GM19238 (cell line): ENCODE data around the gene MMP11.

Experiments used
- DNase-seq: peaks from one replicate; pipeline ENCODE4 v3.0.0; 2011; ENCODE audit warnings: low spot score; ENCODE audit not compliant: insufficient read length

Gene MMP11

GRCh38 chr22:23801886-23802377, 29.3 kb downstream of the MMP11 start:
- DNase-seq = no peak

- DNase-seq = no peak
Measured at GRCh38 chr22:23803001-23803819, 30.6 kb downstream of the MMP11 start.

GRCh38 chr22:23804781-23805291, 32.2 kb downstream of the MMP11 start:
- no peak for DNase-seq

DNA sequence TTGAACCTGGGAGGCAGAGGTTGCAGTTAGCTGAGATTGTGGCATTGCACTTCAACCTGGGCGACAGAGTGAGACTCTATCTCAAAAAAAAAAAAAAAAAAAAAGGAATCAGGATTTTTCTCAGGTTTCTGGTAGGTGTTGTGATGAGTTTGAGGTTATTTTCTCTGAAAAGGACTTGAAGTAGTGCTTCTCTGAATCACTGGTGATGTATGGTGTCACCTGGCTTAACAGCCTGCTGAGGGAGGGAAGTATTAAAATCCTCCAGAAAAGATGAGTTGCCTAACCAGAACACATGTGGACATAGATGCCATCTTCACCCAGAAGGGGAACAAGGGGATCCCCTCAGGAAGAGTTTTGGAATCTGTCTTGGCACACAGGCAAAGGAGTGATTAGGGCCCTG, 34.2 kb downstream of the MMP11 start:
- DNase-seq = no peak

DNA sequence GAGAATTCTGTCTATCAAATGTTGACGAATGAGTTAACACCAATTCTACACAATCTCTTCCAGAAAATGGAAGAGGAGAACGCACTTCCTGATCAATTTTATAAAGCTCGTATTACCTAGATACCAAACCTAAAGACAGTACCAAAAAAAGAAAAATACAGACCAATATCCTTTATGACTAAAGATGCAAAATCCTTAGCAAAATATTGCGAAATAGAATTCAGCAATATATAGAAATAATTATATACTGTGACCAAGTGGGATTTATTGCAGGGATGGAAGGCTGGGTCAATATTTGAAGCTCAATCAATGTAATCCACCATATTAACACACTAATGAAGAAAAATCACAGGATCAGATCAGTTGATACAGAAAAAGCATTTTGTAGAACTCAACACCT, 39.7 kb downstream of the MMP11 start:
- DNase-seq = no peak

DNA sequence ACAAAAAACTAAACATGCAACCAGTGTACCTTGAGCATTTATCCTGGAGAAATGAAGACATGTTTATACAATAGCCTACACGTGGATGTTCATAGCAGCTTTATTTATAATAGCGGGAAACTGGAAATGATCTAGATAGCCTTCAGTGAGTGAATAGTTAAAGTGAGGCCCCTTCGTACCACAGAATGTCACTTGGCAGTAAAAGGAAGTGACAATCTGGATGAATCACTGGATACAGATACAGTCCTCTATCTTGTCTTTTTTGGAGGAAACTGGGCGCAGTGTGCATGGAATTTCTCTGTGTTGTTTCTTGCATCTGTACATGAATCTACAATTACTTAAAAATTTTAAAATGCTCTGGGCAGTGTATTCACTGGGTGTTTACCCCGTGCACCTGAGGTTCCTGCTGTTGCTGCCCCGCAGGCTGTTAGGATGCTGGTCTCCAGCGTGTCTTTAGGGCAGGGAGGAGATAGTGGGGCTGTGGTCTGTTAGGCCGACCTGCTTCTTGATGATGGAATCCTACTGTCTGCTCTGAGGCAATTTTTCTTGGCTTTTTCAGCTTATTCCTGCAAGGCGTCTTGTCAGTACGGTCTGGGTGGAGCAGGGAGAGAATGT, 43.0 kb downstream of the MMP11 start:
- DNase-seq = no peak

- no peak for DNase-seq
Measured at GRCh38 chr22:23816156-23816976, 43.7 kb downstream of the MMP11 start.

- no peak for DNase-seq
Measured at GRCh38 chr22:23817146-23817545, 44.5 kb downstream of the MMP11 start.

DNA sequence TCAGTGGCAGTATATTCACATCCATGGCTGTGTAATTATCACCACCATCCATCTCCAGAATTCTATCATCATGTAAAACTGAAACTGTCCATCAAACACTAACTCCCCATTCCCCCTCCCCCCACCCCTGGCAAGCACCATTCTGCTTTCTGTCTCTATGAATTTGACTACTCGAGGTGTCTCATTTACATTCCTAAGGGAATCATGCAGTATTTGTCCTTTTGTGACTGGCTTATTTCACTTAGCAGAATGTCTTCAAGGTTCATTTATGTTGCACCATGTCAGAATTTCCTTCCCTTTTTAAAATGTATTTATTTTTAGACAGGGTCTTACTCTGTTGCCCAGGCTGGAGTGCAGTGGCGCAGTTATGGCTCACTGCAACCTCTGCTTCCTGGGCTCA, 45.9 kb downstream of the MMP11 start:
- DNase-seq = no peak

DNA sequence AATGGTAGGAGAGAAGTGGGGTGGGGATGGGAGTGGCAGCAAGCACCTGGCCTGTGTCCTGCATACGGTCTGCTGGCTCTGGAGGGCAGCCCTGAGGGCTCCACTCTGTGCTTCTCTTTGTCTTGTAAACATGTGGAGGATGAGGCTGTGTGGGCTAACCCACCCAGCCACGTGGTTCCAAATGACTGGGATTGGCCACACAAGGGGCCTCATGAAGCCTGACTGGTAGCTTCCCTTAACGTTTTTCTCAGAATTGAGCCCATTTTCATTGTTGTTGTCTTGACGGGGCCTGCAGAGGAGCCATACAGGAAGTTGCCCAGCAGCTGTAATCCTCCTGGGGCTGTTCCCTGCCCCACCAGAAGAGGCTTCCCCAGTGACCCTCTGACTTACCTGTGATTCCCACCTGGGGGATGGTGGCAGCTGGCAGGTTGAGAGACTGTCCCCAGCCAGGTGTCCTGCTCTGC, 48.1 kb downstream of the MMP11 start:
- DNase-seq = no peak

- DNase-seq = no peak
Measured at GRCh38 chr22:23822101-23822671, 49.5 kb downstream of the MMP11 start.

GRCh38 chr22:23823331-23823791, 50.7 kb downstream of the MMP11 start:
- no peak for DNase-seq

DNA sequence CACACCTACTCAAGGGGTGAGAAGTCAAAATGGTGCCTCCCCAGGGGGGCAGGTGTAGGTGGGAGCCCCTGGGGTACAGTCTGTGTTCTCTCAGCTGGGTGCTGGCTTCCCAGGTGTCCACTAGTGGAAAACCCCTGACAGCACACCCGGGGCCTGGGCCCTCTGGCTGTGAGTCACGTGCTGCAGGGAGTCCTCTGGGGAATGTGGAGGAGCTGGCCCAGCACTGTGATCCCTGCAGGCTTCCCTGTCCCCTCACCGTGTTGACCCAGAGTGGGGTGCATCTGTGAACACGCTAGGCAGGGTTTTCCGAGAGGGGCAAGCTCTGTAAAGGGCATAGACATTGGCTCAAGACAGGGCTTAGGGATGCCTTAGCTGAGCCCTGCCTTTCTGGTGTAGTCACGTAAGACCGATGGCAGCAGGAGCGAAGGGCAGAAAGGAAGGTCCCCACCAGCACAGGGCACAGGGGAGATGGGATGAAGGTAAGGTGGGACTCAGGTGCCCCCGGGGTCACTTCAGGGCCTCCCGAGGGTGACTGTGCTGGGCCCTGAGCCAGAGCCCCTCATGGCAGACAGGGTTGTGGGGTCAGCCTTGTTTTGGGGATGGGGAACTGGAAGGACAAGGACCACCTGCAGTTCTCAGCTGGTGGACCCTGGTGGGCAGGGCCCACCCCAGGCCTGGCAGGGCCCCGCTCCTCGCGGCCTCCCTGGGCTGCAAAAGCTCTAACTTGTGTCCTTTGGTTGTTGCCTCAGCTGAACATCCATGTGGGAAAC, 52.0 kb downstream of the MMP11 start:
- no peak for DNase-seq

DNA sequence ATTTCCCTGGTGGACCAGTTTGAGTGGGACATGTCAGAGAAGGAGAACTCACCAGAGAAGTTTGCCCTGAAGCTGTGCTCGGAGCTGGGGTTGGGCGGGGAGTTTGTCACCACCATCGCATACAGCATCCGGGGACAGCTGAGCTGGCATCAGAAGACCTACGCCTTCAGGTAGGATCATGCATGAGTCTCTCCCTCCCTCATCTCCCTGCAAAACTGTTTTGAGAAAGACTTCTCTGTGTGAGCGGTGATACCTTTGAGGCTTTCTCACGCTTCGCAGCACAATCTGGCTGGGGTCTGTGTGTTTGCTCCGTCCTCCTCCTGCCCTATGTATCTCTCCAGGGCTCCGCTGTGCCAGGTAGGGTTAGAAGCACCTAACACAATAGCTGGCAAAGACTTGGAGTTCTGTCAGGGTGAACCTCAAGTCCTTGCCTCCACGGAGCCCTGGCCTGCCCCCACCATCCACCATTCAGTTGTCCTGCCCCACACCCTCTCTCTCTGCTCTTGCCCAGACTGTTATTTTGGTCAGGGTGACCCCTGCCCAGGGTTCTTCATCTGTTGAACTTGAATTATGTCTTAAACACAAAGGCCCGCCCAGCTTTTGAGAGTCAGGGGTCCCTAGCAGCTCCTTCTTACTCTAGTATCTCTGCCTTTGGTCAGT, 52.7 kb downstream of the MMP11 start:
- no peak for DNase-seq

DNA sequence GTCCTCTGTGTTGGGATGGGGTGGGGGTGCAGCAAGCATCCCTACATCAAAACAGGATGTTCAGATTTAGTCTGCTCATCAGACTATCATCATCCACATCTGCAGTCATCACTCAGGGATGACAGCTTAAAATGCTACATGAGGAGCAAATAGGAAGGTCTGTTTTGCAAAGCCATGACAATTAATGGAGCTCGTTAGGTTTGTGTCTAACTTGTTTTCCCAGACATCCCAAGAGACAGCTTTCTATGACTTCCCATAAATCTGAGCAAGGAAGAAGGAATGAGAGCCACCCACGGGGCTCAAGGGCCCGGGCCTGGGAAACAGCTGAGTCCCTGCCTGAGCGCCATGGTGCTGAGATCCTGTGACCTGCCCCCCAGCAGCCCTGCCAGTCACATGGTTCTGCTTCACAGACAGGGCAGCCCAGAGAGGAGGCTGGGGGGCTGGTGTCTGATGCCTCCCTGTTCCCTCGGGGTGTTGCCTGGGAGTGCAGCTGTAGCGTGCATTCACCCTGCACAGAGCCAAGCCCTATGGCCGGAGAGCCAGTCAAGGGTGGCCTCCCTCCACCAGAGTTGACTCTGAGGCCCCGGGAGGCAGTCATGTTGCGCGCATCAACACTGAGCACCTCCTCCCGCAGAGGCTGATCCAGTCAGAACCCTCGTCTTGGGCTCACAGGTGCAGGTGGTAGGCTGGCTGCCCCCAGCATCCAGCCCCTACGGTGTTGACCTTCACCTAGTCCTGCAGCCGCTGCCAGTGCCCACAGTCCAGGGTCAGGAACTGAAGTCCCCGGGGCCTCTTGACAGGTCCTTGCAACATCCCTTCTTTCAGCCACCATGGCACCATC, 54.1 kb downstream of the MMP11 start:
- DNase-seq = no peak

DNA sequence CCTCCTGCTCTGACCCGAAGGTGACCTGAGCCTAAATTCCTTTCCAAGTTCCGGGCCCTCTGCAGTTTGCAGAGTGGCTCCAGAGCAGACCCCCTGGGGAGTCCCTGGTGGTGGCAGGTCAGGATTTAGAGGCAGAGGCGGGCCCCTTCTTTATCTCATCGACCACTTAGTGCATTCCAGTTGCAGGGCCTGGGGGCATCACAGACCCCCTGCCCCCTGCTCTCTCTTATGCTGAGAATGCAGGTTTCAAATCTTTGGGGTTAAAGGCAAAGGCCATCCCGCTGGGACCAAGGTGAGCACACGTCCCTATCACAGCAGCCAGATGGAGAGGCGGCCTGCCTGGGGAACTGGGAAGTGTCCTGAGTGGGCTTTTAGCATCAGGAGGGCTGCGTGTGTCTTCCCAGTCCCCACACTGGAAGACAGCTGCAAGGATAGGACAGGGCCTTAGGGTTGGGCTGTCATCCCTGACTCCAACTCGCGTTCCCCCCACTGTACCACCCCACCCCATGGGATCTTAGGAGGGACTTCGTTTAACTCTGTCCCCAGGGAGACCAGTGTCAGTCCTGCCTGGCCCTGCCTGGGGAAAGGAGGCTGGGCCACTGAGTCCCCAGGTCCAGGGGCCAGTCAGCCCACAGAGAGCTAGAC, 54.8 kb downstream of the MMP11 start:
- DNase-seq = no peak

DNA sequence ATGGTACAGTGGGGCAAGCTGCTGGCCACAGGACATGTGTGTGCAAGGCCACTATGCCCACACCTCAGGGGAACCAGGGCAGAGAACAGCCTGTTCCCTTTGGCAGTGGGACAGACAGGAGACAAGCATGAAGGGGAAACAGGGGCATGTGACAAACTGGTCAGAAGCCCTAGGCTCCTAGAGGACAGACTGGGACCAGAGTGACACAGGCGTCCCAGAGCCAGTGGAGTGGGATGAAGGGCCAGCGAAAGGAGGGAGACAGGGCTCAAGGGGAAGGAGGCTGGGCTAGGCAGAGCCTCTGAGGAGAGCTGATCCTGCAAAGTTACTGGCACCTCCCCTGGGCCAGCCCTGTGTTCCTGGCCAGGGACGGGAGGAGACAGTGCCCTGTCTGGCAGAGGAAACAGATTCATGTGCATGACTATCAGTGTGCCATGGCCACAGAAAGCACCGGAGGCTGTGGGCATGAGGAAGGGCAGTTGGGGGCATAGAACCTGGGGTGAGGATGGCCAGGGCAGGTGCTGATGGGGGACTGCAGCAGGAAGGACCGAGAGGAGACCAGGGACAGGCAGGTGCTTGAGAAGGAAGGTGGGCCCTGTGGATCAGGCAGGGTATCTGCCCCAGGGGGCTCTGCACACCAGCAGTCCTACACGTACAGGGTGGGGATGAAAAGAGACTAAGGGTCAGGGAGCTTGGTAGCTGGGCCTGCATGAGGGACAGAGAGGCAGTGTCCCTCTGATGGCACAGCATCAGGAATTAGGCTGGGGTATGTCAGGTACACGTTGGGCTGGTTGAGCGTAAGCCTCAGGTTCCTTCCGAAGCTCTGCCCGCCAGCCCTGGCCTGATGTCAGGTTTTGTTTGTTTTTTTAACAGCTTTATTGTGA, 56.4 kb downstream of the MMP11 start:
- no peak for DNase-seq
